IMR-90 (cell line): ENCODE data around the gene COL18A1. TPM values are rescaled to one million over a fixed set of nuclear protein-coding genes. Genes with fewer than 3 reads are reported as not detected.

Source experiments
- ATAC-seq: fragments of 200-7000 bp; cut with Tn5 transposase; 2 replicates; pipeline ENCODE4 v1.9.1; 2020; ENCODE audit warnings: low read depth, mild to moderate bottlenecking, moderate library complexity
- BruUV-seq: library from RNA; stranded (reverse); fragments of 400-500 nt; replicated peaks from 2 replicates; lab custom pipeline; 2021; lab: Mats Ljungman, UMichigan
- CTCF ChIA-PET: fragments of 300-600 bp; formaldehyde crosslinking; extraction: SDS; loops from one replicate; lab custom pipeline; 2021; ENCODE audit warnings: antibody characterized with exemption; lab: Yijun Ruan, JAX
- POLR2A ChIA-PET: fragments of 300-600 bp; sonication (Branson Sonifier 250); formaldehyde crosslinking; loops from one replicate; lab custom pipeline; 2022; ENCODE audit warnings: antibody characterized with exemption; ENCODE audit not compliant: unreplicated experiment; lab: Charles Lee
- DNase-seq: peaks from one replicate; pipeline ENCODE4 v3.0.0; 2013
- H2AFZ ChIP-seq: replicated peaks from 2 replicates; pipeline ENCODE3; 2013; ENCODE audit warnings: low read length, mild to moderate bottlenecking; ENCODE audit not compliant: poor library complexity
- H2AK5ac ChIP-seq: 2 replicates; pipeline ENCODE4 v1.6.1; 2013; ENCODE audit warnings: low read depth, low read length, inconsistent platforms
- H2AK9ac ChIP-seq: replicated peaks from 2 replicates; pipeline ENCODE3; 2013; ENCODE audit warnings: mild to moderate bottlenecking, low read depth, low read length, moderate library complexity; ENCODE audit not compliant: poor library complexity
- H2BK120ac ChIP-seq: 2 replicates; pipeline ENCODE4 v1.6.1; 2013; ENCODE audit warnings: low read depth, low read length, inconsistent platforms
- H2BK15ac ChIP-seq: 3 replicates; pipeline ENCODE4 v1.6.1; 2013; ENCODE audit warnings: low read depth, low read length, inconsistent platforms
- H2BK20ac ChIP-seq: 2 replicates; pipeline ENCODE4 v1.6.1; 2013; ENCODE audit warnings: low read depth, mild to moderate bottlenecking, inconsistent platforms, low read length, moderate library complexity
- H2BK5ac ChIP-seq: 2 replicates; pipeline ENCODE4 v1.6.1; 2013; ENCODE audit warnings: mild to moderate bottlenecking, low read depth, low read length, inconsistent platforms; ENCODE audit not compliant: poor library complexity, severe bottlenecking
- H3K14ac ChIP-seq: replicated peaks from 2 replicates; pipeline ENCODE4 v1.6.1; 2013; ENCODE audit warnings: low read depth, low read length, inconsistent platforms
- H3K18ac ChIP-seq: 2 replicates; pipeline ENCODE4 v1.6.1; 2013; ENCODE audit warnings: low read depth, low read length, control low read depth
- H3K23ac ChIP-seq: 2 replicates; pipeline ENCODE4 v1.6.1; 2013; ENCODE audit warnings: low read depth, low read length, inconsistent platforms
- H3K27ac ChIP-seq: 2 replicates; pipeline ENCODE4 v1.5.1; 2013; ENCODE audit warnings: mild to moderate bottlenecking, control low read depth, low read length; ENCODE audit not compliant: insufficient read depth
- H3K27me3 ChIP-seq: 2 replicates; pipeline ENCODE4 v1.6.1; 2013; ENCODE audit warnings: low read length; ENCODE audit not compliant: control insufficient read depth, insufficient read depth
- H3K36me3 ChIP-seq: 2 replicates; pipeline ENCODE4 v1.6.1; 2013; ENCODE audit warnings: low read length, mixed read lengths; ENCODE audit not compliant: control insufficient read depth, insufficient read depth
- H3K4ac ChIP-seq: 2 replicates; pipeline ENCODE4 v1.6.1; 2013; ENCODE audit warnings: low read depth, low read length, inconsistent platforms
- H3K4me1 ChIP-seq: 2 replicates; pipeline ENCODE4 v1.6.1; 2013; ENCODE audit warnings: low read length, mixed read lengths; ENCODE audit not compliant: control insufficient read depth, insufficient read depth
- H3K4me2 ChIP-seq: 2 replicates; pipeline ENCODE4 v1.6.1; 2013; ENCODE audit warnings: low read depth, mild to moderate bottlenecking, control low read depth, low read length, moderate library complexity
- H3K4me3 ChIP-seq: 2 replicates; pipeline ENCODE4 v1.5.1; 2013; ENCODE audit warnings: low read depth, mild to moderate bottlenecking, control low read depth, low read length, moderate library complexity; ENCODE audit not compliant: insufficient read depth
- H3K56ac ChIP-seq: 2 replicates; pipeline ENCODE4 v1.6.1; 2013; ENCODE audit warnings: low read length, inconsistent platforms; ENCODE audit not compliant: insufficient read depth; ENCODE audit errors: extremely low read depth
- H3K79me1 ChIP-seq, 2 experiments: 2 replicates each; pipeline ENCODE4 v1.6.1; 2013; ENCODE audit warnings: low read length in 2 of 2, inconsistent platforms in 1 of 2, low read depth in 1 of 2
- H3K9ac ChIP-seq: 2 replicates; pipeline ENCODE4 v1.6.1; 2013; ENCODE audit warnings: low read depth, low read length, control low read depth
- H3K9me1 ChIP-seq: 2 replicates; pipeline ENCODE4 v1.6.1; 2013; ENCODE audit warnings: low read length, inconsistent platforms; ENCODE audit not compliant: insufficient read depth
- H3K9me3 ChIP-seq: 2 replicates; pipeline ENCODE4 v1.6.1; 2013; ENCODE audit warnings: low read length; ENCODE audit not compliant: control insufficient read depth, insufficient read depth
- H4K20me1 ChIP-seq: 2 replicates; pipeline ENCODE4 v1.6.1; 2013; ENCODE audit warnings: low read length, inconsistent platforms; ENCODE audit not compliant: insufficient read depth
- H4K5ac ChIP-seq: 2 replicates; pipeline ENCODE4 v1.6.1; 2013; ENCODE audit warnings: mild to moderate bottlenecking, low read depth, low read length, control low read depth
- H4K8ac ChIP-seq, 2 experiments: 2 replicates each; pipeline ENCODE4 v1.6.1; 2013; ENCODE audit warnings: low read depth in 2 of 2, low read length in 2 of 2, control low read depth in 1 of 2, inconsistent platforms in 1 of 2
- H4K91ac ChIP-seq: 2 replicates; pipeline ENCODE4 v1.6.1; 2013; ENCODE audit warnings: low read depth, low read length, inconsistent platforms; ENCODE audit not compliant: insufficient read depth
- BHLHE40 ChIP-seq: fragments of 150-350 bp; IDR thresholded peaks from 2 replicates; pipeline ENCODE4 v1.6.1; 2016; ENCODE audit warnings: mild to moderate bottlenecking, low read depth, low read length
- CEBPB ChIP-seq: IDR thresholded peaks from 2 replicates; pipeline ENCODE4 v1.6.1; 2012; ENCODE audit warnings: low read depth, low read length, improper control_type of control experiment
- FOS ChIP-seq: fragments of 150-350 bp; IDR thresholded peaks from 2 replicates; pipeline ENCODE4 v1.6.1; 2016; ENCODE audit warnings: low read depth, low read length
- MXI1 ChIP-seq: IDR thresholded peaks from 2 replicates; pipeline ENCODE4 v1.6.1; 2012; ENCODE audit warnings: low read depth, mild to moderate bottlenecking, low read length, moderate library complexity, borderline replicate concordance
- RAD21 ChIP-seq: IDR thresholded peaks from 2 replicates; pipeline ENCODE4 v1.6.1; 2012; ENCODE audit warnings: low read length, improper control_type of control experiment
- RFX5 ChIP-seq: IDR thresholded peaks from 2 replicates; pipeline ENCODE4 v1.8.0; 2012; ENCODE audit warnings: low read depth, mild to moderate bottlenecking, low read length, moderate library complexity
- WGBS, 2 experiments: methylation state at CpG; one replicate each; pipeline versions ENCODE4 v1.1.5 to v1.1.7; 2013; ENCODE audit warnings: missing lambda C conversion rate in 2 of 2; ENCODE audit not compliant: insufficient read length in 1 of 2; ENCODE audit errors: extremely low coverage in 2 of 2; 5-methylcytosine and 5-hydroxymethylcytosine counted together
- dilution Hi-C: fragments of 300-500 bp; cut with HindIII; formaldehyde crosslinking; loops from one replicate; pipeline ENCODE4 v1.14.3; 2018; ENCODE audit warnings: low sequenced_read_pairs; ENCODE audit not compliant: unreplicated experiment
- in situ Hi-C: fragments of 300-500 bp; cut with MboI; formaldehyde crosslinking; loops from 3 replicates; pipeline ENCODE4 v1.14.3; 2019; ENCODE audit warnings: low sequenced_read_pairs, inconsistent platforms, mixed read lengths
- intact Hi-C: fragments of 100-400 bp; cut with micrococcal nuclease; formaldehyde crosslinking; loops from 2 replicates; pipeline ENCODE4 v1.10.0; 2022
- polyA plus RNA-seq, 3 experiments: library from polyadenylated mRNA; depleted of rRNA; stranded (reverse); fragments of >200 nt; gene quantifications; 2 replicates each; pipeline ENCODE4 v1.2.3, GENCODE V29; 2012; ENCODE audit warnings: low replicate concordance in 1 of 3
- total RNA-seq: library from RNA; depleted of rRNA; stranded (reverse); fragments of >200 nt; gene quantifications from 2 replicates; pipeline ENCODE4 v1.2.3, GENCODE V29; 2012

Gene COL18A1
- total and polyA plus RNA-seq, 2 of the 4 experiments (the other 2 are of a cell fraction) = 4.3 to 46.7 TPM

DNA sequence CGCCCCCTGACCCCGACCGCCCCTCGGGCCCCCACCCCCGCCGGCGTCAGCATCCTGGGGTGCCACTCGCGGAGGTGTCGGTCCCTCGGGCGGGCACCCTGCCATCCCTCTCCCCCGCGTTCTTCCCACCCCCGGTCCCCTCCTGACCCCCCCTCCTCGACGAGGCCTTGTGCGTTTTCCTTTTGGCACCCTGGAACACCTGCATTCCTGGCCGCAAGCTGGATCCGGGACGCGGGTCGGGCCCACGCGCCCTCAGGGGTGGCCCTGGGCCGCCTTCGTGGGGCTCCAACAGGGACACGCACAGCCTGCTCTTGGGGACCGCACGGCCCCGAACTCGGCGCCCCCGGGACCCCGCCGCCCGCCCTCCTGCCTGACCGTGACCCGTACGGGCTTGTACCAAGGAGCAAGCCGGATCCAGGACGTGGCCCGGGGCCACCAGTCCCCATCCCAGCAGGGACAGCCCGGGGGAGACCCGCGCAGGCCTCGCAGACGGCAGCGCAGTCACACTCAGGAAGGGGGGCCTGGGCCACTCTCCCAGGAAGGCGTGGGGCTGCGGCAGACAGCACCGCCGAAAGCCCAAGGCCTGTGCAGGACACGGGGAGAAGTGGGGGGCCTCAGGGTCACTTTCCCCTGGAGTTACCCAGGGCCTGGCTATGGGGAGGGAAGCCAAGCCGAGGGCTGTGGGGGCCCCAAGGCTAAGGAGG is 137.9 kb downstream of the COL18A1 start:
- Histone ChIP-seq H3K79me1 (peaks cover 9 to 27% of the 10 kb centered on the region in 2 experiments), H3K9me3 (no peaks in the 10 kb centered on the region), H2BK15ac (no peak overlapping the region), H3K4me3 (peak overlapping the region; percentile 55), H3K4me1 (peaks cover 3% of the 10 kb centered on the region; the same call in 1 of the 2 replicates), H2BK5ac (no peak overlapping the region), H3K4me2 (peak overlapping the region; percentile 56; the same call in 1 of the 2 replicates), H2AK5ac (0 out of 2 replicates have a peak overlapping the region, but pooled peaks have one; percentile 25), H2AFZ (peak overlapping the region; percentile 87), H3K23ac (no peak overlapping the region), H3K9ac (peak overlapping the region; percentile 33; the same call in 1 of the 2 replicates), H3K14ac (no peak overlapping the region), H4K20me1 (0 out of 2 replicates have a peak, but pooled peaks cover 3% of the 10 kb centered on the region), H4K5ac (no peak overlapping the region), H3K9me1 (no peaks in the 10 kb centered on the region), H4K8ac (peak overlapping the region in 1 of 2 experiments; percentile 57; a peak in 1 of 4 replicates), H3K27me3 (peaks cover 9% of the 10 kb centered on the region), H3K27ac (peak overlapping the region; percentile 15; the same call in 1 of the 2 replicates), H3K56ac (no peak overlapping the region), H2BK120ac (no peak overlapping the region), H3K36me3 (no peaks in the 10 kb centered on the region), H4K91ac (no peak overlapping the region; the same call in 1 of the 2 replicates), H3K4ac (no peak overlapping the region), H2AK9ac (peak overlapping the region; percentile 88), H2BK20ac (no peak overlapping the region), H3K18ac (no peak overlapping the region; the same call in 1 of the 2 replicates)
- ATAC-seq (no peak), DNase-seq (no peak)
- dilution Hi-C loops = no loop called here
- no peak for TF ChIP-seq FOS
- TF ChIP-seq RAD21 = no peak
- TF ChIP-seq CEBPB = no peak
- TF ChIP-seq BHLHE40 = no peak
- TF ChIP-seq MXI1 = no peak
- TF ChIP-seq RFX5 = no peak
- 34% methylated on average over 6 of the region's 55 CpGs; no CpG with 5 or more reads in 1 of the 2 experiments for WGBS, 2 experiments
- CTCF ChIA-PET = no interaction called here
- no TSS peak for BruUV-seq
- intact Hi-C loops = no loop called here
- POLR2A ChIA-PET = no interaction called here
- in situ Hi-C loops = no loop called here
